ENCODE measurements around the gene ATRIP.

ATRIP gene

DNA sequence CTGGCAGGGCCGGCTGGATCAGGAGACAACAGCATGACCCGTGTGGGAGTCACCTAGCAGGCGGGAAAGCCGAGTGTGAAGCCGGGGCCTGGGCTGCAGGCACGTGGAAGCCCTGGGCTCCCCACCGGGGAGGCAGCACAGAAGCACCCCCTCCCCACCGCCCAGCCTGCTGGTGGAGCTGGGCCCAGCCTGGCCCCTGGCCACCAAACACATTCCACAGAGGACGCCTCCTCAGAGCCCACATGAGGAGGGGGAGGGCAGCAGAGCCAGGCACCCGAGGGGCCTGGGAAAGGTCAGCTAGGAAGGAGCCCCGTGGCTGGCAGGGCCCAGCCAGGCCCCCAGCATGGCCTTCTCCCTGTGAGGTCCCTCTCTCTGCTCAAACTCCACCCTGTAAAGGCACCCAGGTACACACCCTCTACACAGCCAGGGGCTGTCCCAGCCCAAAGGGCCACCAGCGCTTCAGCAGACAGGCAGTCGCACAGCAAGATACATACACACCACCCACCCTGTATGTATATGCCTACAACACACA lies 21.2 kb upstream of the ATRIP start:
- DNase-seq = no peak

- DNase-seq = no peak
Observed at GRCh38 chr3:48426401-48426909, 20.1 kb upstream of the ATRIP start.

DNA sequence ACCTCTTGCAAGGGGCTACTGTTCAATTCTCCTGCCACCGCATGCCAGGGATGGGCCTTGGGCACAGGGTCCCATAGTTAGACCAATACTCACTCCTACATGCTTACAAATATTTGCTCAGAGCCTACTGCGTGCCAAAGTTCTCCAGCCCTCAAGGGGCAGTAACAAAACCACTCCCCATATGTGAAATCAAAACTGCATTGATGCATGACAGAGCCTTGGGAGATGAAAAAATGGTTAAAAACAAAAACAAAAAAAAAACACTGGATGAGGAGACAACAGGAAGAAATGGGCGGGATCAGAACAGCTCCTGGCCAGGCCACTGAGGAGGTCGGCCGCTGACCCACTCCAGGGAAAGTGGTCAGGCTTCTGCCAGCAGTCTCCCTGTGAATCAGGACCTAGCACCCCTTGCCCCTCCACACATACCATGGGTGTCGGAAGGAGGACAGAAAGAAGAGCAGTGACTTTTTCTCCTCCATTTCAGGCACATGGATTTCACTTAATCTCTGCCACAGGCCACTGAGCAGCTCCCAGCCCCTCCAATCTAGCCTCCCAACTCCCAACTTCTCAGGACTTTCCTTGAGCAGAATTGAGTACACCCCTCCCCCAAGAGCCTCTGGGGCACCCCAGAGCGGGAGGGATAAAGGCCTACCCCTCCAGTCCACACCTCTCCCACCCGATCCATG lies 19.4 kb upstream of the ATRIP start:
- no peak for DNase-seq

GRCh38 chr3:48427630-48427962 lies 18.9 kb upstream of the ATRIP start:
- no peak for DNase-seq

DNA sequence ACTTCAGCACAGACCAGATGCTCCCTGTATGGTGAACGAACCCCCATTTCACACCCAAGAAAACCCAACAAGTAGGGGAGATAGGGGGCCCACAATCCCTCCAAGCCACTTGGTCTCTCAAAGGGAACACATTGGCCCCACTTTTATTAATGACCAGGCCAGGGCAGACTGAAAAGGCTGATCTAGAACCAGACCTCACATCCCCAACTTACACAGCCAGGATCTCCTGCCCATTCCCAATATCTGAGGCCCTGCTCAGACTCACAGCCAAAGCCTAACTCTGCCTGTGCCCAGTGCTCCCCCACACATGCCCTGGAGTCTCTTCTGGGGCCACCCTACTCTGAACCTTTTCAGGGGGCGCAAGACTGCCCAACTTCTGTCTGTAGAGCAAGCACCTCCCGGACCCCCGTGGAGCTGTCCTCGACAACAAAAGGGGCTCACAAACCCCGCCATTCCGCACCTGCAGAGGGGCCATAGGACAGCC lies 18.4 kb upstream of the ATRIP start:
- DNase-seq = no peak

- DNase-seq = no peak
Observed at GRCh38 chr3:48428572-48429316, 17.8 kb upstream of the ATRIP start.

GRCh38 chr3:48429317-48429959 lies 17.1 kb upstream of the ATRIP start:
- DNase-seq = peak; percentile 33 to 65 (median 55)

DNA sequence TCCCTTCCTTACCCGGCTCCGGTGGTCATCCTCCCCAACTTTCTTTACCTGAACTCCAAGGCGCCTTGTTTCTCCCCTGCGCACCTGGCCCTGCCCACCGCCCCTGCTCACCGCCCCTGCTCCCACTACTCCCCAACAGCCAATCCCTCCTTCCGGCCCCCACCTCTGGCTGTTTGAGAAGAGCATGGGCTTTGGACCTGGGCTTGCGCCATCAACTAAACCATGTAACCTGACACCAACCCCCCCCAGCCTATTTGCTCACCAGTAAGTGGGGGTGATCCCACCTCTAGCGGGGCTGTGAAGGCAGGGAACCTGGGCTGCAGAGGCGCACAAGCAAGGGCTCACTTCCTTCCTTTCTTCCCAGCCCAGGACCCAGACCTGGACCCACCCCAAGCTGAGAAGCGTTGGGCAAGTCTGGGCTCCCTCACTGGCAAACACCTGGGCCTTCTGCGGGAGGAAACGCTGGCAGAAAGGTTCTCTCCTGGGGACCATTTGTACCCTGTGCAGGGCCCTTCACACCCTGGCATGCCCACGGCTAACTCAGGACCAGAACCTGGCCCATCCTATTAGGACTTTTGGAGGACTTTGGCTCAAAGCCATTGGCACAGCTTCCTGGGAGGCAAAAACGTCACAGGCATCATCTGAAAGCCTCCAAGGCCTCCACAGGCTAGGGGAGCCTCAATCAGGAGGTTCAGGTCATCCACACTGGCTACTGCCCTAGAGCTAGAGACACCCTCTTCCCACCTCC lies 16.4 kb upstream of the ATRIP start, which contains the start of gene PLXNB1:
Gene PLXNB1, minus strand, starts transcription at position 127 of the 748 bp plus-strand sequence. CDS start 5,475 bp downstream, outside the sequence.
- DNase-seq = no peak

GRCh38 chr3:48430708-48431101 lies 15.8 kb upstream of the ATRIP start:
- no peak for DNase-seq

DNA sequence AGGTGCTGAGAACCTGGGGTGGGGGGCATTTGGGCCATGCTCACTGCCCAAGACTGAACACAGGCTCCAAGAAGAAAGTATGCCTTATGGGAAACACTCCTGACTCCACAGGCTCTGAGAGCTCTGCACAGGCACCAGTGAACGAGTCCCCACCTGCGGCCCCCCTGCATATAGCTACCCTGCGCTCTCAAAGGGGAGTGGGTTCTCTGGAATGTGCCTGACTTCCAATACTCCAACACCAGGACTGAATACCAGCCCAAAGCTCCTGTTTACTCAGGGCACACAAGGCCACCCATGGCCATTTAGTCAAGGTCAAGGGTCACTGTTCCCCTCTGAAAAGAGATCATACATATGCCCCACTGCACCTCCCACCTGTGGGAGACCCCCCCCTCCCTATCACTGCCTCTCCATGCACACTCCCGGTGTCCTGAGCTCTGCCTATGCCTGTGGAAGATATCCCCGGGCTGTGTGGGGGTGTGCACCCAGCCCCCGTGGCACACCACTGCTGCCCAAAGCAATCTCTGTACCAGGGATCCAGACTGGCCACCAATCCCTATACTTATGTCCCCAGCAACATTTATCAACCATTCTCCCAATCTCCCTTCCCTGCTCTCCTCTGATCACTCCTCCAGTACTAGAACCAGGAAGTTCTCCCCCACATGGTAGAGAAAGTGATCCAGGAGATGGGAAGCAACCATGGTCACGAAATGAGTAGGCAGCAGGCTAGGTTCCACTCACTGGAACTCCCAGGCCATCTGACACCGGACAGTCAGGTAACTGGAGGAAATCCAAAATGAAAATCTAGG lies 15.1 kb upstream of the ATRIP start:
- DNase-seq = no peak

DNA sequence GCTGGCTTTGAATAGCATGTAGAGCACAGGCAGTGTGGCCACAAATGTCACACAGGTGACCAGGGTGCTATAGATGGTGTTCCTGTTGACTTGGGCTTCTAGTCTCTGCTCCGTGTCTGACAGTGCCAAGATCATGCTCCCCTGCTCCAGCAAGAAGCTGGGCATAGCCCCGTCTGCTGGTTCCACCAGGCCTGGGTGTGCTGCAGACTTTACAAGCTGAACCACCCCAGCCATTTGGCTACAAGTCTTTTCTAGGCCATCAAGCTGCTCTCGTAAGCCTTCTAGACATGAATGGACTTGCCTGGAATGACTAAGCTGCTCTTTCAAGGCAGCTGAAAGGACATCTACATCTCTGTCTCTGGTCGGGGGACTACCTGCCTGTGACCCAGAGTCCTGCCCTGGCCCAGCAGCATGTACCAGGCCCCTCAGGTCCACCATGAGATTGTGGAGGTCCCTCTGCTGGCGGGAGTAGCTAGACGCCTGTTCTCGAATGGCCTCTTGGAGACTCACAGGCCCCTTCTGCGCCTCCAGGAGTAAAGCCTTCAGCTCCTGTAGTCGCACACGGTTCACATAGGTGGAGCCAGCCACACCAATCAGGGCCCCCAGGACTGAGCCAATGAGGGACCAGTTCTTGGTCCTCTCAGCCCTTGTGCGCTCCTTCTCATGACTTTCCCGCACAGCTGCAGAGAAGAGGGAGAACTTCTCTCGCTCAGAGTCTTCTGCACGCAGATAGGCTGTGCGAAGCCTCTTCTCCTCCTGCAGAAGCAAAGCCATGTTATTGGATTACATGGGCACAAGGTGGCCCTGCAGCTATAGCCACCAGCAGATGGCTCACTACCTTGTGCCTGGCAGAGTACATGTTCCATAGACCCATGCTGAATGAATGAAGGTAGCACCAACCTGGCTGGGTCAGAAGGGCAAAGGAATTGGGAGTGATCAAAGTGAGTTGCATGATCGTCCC lies 13.8 kb upstream of the ATRIP start:
- DNase-seq = peak in 1 of 5 experiments; percentile 36

GRCh38 chr3:48433472-48434118 lies 12.9 kb upstream of the ATRIP start:
- no peak for DNase-seq

DNA sequence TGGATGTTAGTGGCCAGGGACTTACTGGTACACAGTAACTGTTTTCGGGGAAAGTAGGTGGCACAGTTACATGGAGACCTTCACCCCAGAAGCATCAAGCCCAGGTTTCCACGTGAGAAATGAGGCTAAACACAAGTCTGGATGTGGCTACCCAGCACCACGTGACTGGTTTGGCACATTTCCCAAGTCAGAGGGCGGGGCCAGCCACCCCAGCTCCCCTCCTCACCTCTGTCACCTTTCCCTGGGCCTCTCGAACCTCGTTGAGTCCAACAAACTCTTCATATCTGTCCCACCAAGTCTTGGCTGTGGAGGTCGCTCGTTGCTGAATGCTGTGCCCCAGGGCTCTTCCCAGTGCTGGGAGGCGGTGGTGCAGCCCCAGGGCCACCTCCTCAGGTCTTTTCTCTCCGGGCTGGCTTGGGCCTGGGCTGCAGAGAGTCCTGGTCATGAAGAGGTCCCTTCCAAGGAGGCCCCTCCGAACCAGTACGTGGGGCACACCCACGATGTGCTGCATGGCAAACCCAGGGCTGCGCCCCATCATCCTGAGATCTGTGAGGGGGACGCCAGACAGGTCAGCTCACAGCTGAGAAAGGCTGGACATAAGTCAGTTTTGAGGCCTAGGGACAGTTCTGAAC lies 11.8 kb upstream of the ATRIP start:
- peak in 1 of 5 experiments; percentile 30 for DNase-seq

DNA sequence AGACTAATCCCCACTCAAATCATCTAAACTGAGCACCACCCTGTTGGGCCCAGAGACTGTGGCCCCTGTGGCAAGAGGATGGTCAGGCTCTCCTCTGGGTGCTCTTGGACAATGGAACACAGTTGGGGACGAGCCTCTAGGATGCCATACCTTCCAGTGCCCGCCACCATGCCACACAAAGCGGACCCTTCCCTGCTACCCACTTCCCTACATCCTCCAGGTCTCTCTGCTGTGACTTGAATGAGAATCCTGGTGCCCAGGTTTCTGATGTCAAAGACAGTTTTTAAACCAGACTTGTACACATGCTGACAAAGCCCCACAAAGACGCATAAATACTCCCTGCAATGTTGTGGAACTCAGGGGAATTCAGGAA lies 11.3 kb upstream of the ATRIP start:
- DNase-seq = no peak

GRCh38 chr3:48435774-48436476 lies 10.6 kb upstream of the ATRIP start:
- peak; percentile 66 to 82 (median 76) for DNase-seq

GRCh38 chr3:48436477-48436787 lies 10.1 kb upstream of the ATRIP start:
- DNase-seq = no peak

- DNase-seq = no peak
Observed at GRCh38 chr3:48436855-48437254, 9.7 kb upstream of the ATRIP start.

GRCh38 chr3:48437812-48438211 lies 8.7 kb upstream of the ATRIP start:
- no peak for DNase-seq

All from T-helper 2 cell (primary cell).